IPS-18c (cell line): ENCODE data around the gene GTF2F1.

Source experiments
- H3K4me3 ChIP-seq: 2 replicates; pipeline ENCODE4 v1.7.0; 2013; ENCODE audit warnings: low read depth, mild to moderate bottlenecking, low read length, moderate library complexity; ENCODE audit not compliant: insufficient read depth
- H3K9me3 ChIP-seq: one replicate; pipeline ENCODE4 v1.6.1; 2013; ENCODE audit warnings: mild to moderate bottlenecking, low read length, moderate library complexity; ENCODE audit not compliant: control insufficient read depth, insufficient read depth

GTF2F1 gene

GRCh38 chr19:6421075-6422014, 28.4 kb upstream of the GTF2F1 start:
- no peak overlapping the region for H3K4me3 ChIP-seq
- no peaks in the 10 kb centered on the region for H3K9me3 ChIP-seq

GRCh38 chr19:6418562-6418932, 25.6 kb upstream of the GTF2F1 start:
- Histone ChIP-seq H3K4me3 (no peak overlapping the region), H3K9me3 (no peaks in the 10 kb centered on the region)

- no peak overlapping the region for H3K4me3 ChIP-seq
- H3K9me3 ChIP-seq = no peaks in the 10 kb centered on the region
Measured at GRCh38 chr19:6417713-6418561, 25.0 kb upstream of the GTF2F1 start.

GRCh38 chr19:6416658-6417405, 23.9 kb upstream of the GTF2F1 start:
- H3K4me3 ChIP-seq = no peak overlapping the region
- no peaks in the 10 kb centered on the region for H3K9me3 ChIP-seq

GRCh38 chr19:6415591-6416190, 22.7 kb upstream of the GTF2F1 start:
- no peaks in the 10 kb centered on the region for H3K9me3 ChIP-seq

GRCh38 chr19:6414793-6415590, 22.0 kb upstream of the GTF2F1 start:
- H3K9me3 ChIP-seq = no peaks in the 10 kb centered on the region
- no peak overlapping the region for H3K4me3 ChIP-seq

More at GRCh38 chr19:6415591-6416190, 22.7 kb upstream of the GTF2F1 start:
- H3K4me3 ChIP-seq = no peak overlapping the region

- Histone ChIP-seq H3K9me3 (no peaks in the 10 kb centered on the region), H3K4me3 (no peak overlapping the region)
Measured at GRCh38 chr19:6413721-6414643, 21.0 kb upstream of the GTF2F1 start.

GRCh38 chr19:6413291-6413690, 20.3 kb upstream of the GTF2F1 start:
- Histone ChIP-seq H3K4me3 (no peak overlapping the region), H3K9me3 (no peaks in the 10 kb centered on the region)

- Histone ChIP-seq H3K9me3 (no peaks in the 10 kb centered on the region), H3K4me3 (no peak overlapping the region)
Measured at GRCh38 chr19:6412447-6413091, 19.6 kb upstream of the GTF2F1 start.

- no peak overlapping the region for H3K4me3 ChIP-seq
- H3K9me3 ChIP-seq = no peaks in the 10 kb centered on the region
Measured at GRCh38 chr19:6412061-6412446, 19.1 kb upstream of the GTF2F1 start.

- Histone ChIP-seq H3K4me3 (no peak overlapping the region), H3K9me3 (no peaks in the 10 kb centered on the region)
Measured at GRCh38 chr19:6409346-6409745, 16.4 kb upstream of the GTF2F1 start.

GRCh38 chr19:6406401-6406800, 13.4 kb upstream of the GTF2F1 start:
- Histone ChIP-seq H3K4me3 (no peak overlapping the region), H3K9me3 (no peaks in the 10 kb centered on the region)

GRCh38 chr19:6402837-6403608, 10.1 kb upstream of the GTF2F1 start:
- Histone ChIP-seq H3K4me3 (no peak overlapping the region), H3K9me3 (no peaks in the 10 kb centered on the region)

- no peak overlapping the region for H3K4me3 ChIP-seq
- no peaks in the 10 kb centered on the region for H3K9me3 ChIP-seq
Measured at GRCh38 chr19:6402058-6402457, 9.1 kb upstream of the GTF2F1 start.
